Lower lobe of right lung (tissue), 2 donors: ENCODE results near the gene SLC6A11. TPM values are rescaled to one million over a fixed set of nuclear protein-coding genes. Genes with fewer than 3 reads are reported as not detected.
A peak's percentile ranks its signal among the peaks of the same experiment; 100 is the strongest.

Experiments used
- ATAC-seq, 2 donors: fragments of 200-7000 bp; cut with Tn5 transposase; one replicate each; pipeline ENCODE4 v1.9.1; 2020 to 2022; ENCODE audit warnings: mild to moderate bottlenecking in 2 of 2, moderate library complexity in 2 of 2
- DNase-seq: peaks from one replicate; pipeline ENCODE4 v3.0.0-alpha.2; 2020
- H3K27ac ChIP-seq: fragments of 200-600 bp; one replicate; pipeline ENCODE4 v1.8.0; 2022
- H3K27me3 ChIP-seq: fragments of 200-600 bp; one replicate; pipeline ENCODE4 v1.8.0; 2022; ENCODE audit warnings: low read depth
- H3K36me3 ChIP-seq: fragments of 200-600 bp; one replicate; pipeline ENCODE4 v1.8.0; 2022; ENCODE audit warnings: mild to moderate bottlenecking
- H3K4me1 ChIP-seq: fragments of 200-600 bp; one replicate; pipeline ENCODE4 v1.8.0; 2022
- H3K4me3 ChIP-seq: fragments of 200-600 bp; one replicate; pipeline ENCODE4 v1.8.0; 2022; ENCODE audit warnings: mild to moderate bottlenecking
- H3K9me3 ChIP-seq: fragments of 200-600 bp; one replicate; pipeline ENCODE4 v1.8.0; 2022
- intact Hi-C: fragments of 100-400 bp; cut with DNase I; formaldehyde crosslinking; loops from one replicate; pipeline ENCODE4 v1.11.0; 2022
- total RNA-seq: library from RNA; stranded (reverse); fragmentation: NEBNext Ultra II Directional; extraction: Animal tissue kit (Norgen Biotek cat#: 25700); gene quantifications from one replicate; pipeline ENCODE4 v1.2.1, GENCODE V29; 2021
- TF ChIP-seq, protein P1 (sequence below): fragments of 200-600 bp; IDR thresholded peaks from one replicate; pipeline ENCODE4 v1.8.0; 2022; ENCODE audit warnings: antibody characterized with exemption, mild to moderate bottlenecking
- donor health status: DM: no; HTN: yes; CAD: no; lungs with severe emphysema.

The SLC6A11 gene
- total RNA-seq, 1 donor from 2014 or later, result not detected

DNA sequence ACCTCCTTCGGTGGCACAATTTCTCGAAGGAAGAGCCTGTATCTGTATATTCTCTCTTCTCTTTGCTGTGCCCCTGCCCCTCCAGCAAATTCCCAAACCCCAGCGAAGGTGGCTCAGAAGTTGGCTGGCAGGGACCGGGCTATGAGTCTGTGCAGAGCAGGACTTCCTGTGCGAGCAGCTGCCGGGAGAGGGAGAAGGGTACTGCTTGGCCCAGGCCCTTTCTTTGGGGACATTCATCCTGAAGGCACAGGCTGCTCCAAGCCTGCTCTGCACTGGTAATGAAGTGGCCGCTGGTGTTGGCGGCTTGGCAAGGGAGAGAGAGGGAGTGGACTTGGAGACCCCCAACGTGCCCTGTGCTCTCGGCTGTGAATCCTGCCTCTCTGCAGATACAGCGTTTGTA, 1.5 kb downstream of the SLC6A11 start:
- H3K9me3 ChIP-seq, result no peaks in the 10 kb centered on the region
- ATAC-seq (peak in 1 of 2 donors; percentile 19), DNase-seq (no peak)
- intact Hi-C loops, result no loop called here
- TF ChIP-seq, protein P1, sequence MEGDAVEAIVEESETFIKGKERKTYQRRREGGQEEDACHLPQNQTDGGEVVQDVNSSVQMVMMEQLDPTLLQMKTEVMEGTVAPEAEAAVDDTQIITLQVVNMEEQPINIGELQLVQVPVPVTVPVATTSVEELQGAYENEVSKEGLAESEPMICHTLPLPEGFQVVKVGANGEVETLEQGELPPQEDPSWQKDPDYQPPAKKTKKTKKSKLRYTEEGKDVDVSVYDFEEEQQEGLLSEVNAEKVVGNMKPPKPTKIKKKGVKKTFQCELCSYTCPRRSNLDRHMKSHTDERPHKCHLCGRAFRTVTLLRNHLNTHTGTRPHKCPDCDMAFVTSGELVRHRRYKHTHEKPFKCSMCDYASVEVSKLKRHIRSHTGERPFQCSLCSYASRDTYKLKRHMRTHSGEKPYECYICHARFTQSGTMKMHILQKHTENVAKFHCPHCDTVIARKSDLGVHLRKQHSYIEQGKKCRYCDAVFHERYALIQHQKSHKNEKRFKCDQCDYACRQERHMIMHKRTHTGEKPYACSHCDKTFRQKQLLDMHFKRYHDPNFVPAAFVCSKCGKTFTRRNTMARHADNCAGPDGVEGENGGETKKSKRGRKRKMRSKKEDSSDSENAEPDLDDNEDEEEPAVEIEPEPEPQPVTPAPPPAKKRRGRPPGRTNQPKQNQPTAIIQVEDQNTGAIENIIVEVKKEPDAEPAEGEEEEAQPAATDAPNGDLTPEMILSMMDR, result no peak
- H3K27me3 ChIP-seq, result peaks cover 36% of the 10 kb centered on the region
- no peaks in the 10 kb centered on the region for H3K36me3 ChIP-seq
- H3K27ac ChIP-seq, result no peak overlapping the region
- H3K4me3 ChIP-seq, result no peak overlapping the region
- no peaks in the 10 kb centered on the region for H3K4me1 ChIP-seq

DNA sequence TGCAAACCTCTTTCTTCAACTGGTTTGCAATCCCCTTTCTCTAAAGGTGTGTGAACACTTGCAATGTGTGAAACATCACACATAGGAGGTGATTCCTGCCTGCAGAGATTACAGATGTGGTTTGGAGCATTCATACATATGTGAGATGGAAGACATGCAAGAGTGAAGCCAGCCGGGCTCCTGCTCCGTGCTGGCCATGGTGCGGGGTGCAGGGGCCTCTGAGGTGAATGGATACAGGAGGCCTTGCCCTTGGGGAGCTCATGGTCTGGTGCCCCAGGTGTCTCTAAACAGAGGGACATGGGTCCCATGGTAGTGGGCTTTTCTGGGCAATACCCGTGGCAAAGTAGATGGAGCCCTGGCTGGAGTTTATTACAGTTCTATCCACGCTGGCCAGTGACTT, 6.0 kb downstream of the SLC6A11 start:
- Histone ChIP-seq H3K4me3 (no peak overlapping the region), H3K36me3 (no peaks in the 10 kb centered on the region), H3K9me3 (no peaks in the 10 kb centered on the region), H3K27me3 (peaks cover 13% of the 10 kb centered on the region), H3K27ac (no peak overlapping the region), H3K4me1 (no peaks in the 10 kb centered on the region)
- intact Hi-C loops, result no loop called here
- no peak for ATAC-seq
- TF ChIP-seq, protein P1, result no peak
- no peak for DNase-seq

DNA sequence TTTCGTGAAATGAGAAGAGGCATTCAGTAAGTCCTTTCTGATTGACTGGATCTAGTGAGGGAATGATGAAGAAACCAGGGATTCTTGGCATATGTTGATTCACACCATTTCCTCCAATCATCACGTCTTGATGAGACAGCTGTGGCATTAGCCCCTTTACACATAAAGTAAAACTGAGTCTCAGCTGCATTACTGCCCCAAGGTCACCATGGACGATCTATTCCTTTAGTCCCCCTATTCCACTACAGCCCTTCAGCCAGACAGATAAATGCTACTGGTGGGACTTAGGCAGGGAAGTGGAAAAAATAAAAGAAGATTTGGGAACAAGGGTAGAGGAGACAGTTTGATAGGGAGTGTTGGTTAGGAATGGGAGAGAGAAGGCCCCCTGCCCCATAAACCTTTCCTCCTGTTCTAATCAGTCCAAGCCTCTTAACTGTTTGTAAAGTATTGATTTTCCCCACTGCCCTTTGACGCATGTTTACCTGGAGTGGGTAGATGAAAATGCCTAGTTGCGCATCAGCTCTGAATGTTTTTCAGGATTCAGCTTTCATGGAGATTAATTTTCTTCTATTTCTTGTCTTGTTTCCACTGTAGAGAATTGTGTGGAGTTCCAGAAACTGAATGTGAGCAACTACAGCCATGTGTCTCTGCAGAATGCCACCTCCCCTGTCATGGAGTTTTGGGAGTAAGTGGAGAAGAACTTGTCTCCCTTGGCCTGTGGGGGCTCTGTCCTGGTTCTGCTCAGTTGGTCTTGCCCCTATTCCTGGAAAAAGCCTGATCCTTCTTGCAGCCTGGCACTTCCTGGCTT, 6.9 kb downstream of the SLC6A11 start:
- intact Hi-C loops, result no loop called here
- Histone ChIP-seq H3K4me3 (no peak overlapping the region), H3K4me1 (no peaks in the 10 kb centered on the region), H3K27me3 (peaks cover 6% of the 10 kb centered on the region), H3K36me3 (no peaks in the 10 kb centered on the region), H3K9me3 (no peaks in the 10 kb centered on the region), H3K27ac (no peak overlapping the region)
- ATAC-seq (no peak), DNase-seq (no peak)
- TF ChIP-seq, protein P1, result no peak

DNA sequence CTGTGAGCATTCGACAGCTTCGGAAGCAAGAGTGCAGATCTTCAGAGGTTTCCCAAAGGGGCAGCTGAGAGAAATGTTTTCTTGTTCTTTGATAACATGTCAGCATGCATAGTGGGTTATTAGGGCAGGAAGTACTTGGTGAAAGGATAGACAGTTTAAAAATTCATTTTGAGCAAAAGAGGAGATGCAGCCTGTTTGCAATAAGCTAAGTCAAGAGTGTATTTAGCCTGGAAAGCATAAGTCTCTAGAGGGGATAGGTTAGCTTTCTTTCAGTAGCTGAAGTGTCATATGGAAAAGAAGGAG, 7.4 kb downstream of the SLC6A11 start:
- no peaks in the 10 kb centered on the region for H3K9me3 ChIP-seq
- ATAC-seq (no peak), DNase-seq (no peak)
- H3K4me3 ChIP-seq, result no peak overlapping the region
- no peaks in the 10 kb centered on the region for H3K36me3 ChIP-seq
- TF ChIP-seq, protein P1, result no peak
- peaks cover 4% of the 10 kb centered on the region for H3K27me3 ChIP-seq
- H3K27ac ChIP-seq, result no peak overlapping the region
- intact Hi-C loops, result no loop called here
- H3K4me1 ChIP-seq, result no peaks in the 10 kb centered on the region

DNA sequence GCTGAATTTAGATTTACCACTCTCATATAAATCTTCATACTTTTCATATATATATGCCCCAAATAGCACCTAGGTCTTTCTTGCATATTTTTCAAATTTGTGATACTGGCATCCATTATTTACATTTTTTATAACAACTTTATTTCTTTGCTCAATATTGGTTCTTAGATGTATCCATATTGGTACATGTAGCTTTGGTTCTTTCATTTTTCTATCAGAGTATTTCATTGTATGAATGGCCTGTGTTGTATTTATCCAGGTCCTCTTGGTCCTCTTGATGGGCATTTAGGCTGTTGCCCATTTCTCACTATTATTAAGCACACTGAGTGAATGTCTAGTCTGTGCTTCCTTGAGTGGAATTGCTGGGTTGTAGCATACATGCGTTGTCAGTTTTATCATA, 8.4 kb downstream of the SLC6A11 start:
- no peaks in the 10 kb centered on the region for H3K36me3 ChIP-seq
- intact Hi-C loops, result no loop called here
- no peaks in the 10 kb centered on the region for H3K27me3 ChIP-seq
- H3K9me3 ChIP-seq, result no peaks in the 10 kb centered on the region
- TF ChIP-seq, protein P1, result no peak
- no peak overlapping the region for H3K27ac ChIP-seq
- H3K4me1 ChIP-seq, result no peaks in the 10 kb centered on the region
- DNase-seq, result no peak
- no peak overlapping the region for H3K4me3 ChIP-seq
- ATAC-seq, result no peak
